Dermis blood vessel endothelial cell (primary cell): Measurements from ENCODE around the gene CHRNA4. TPM values are rescaled to one million over a fixed set of nuclear protein-coding genes. Genes with fewer than 3 reads are reported as not detected.

ENCODE experiments used
- total RNA-seq: library from RNA; depleted of rRNA; stranded (reverse); fragments of >200 nt; gene quantifications from 2 replicates; pipeline ENCODE4 v1.2.3, GENCODE V29; 2014

Gene CHRNA4
- total RNA-seq, 1 donor from 2014 or later = not detected

Other genes with a start within 250 kb of the CHRNA4 start
- gene YTHDF1, start 145.2 kb downstream of the CHRNA4 start, total RNA-seq = 18.4 and 28.1 TPM in 2 replicates
- not detected in 2 replicates for gene BIRC7, start 125.4 kb downstream of the CHRNA4 start, total RNA-seq
- gene NKAIN4, start 106.9 kb downstream of the CHRNA4 start, total RNA-seq = not detected in 2 replicates
- 60.0 and 70.8 TPM in 2 replicates for gene ARFGAP1, start 88.5 kb downstream of the CHRNA4 start, total RNA-seq
- gene COL20A1, start 68.2 kb downstream of the CHRNA4 start, total RNA-seq = under 0.01 TPM in 1 of 2 replicates, not detected in the other
- not detected in 2 replicates for gene KCNQ2, start 111.3 kb upstream of the CHRNA4 start, total RNA-seq
- 5.0 and 5.3 TPM in 2 replicates for gene EEF1A2, start 137.7 kb upstream of the CHRNA4 start, total RNA-seq
- gene PPDPF, start 159.4 kb upstream of the CHRNA4 start, total RNA-seq = 19.9 and 37.3 TPM in 2 replicates
- under 0.01 and 0.05 TPM in 2 replicates for gene PTK6, start 176.0 kb upstream of the CHRNA4 start, total RNA-seq
- not detected in 2 replicates for gene SRMS, start 186.4 kb upstream of the CHRNA4 start, total RNA-seq
- 1.2 and 2.4 TPM in 2 replicates for gene FNDC11, start 192.8 kb upstream of the CHRNA4 start, total RNA-seq
- gene HELZ2, start 212.9 kb upstream of the CHRNA4 start, total RNA-seq = 54.8 and 64.0 TPM in 2 replicates